Retinal pigment epithelial cell (primary cell): Measurements from ENCODE around the gene CCNI2.

Source experiments
- DNase-seq: peaks from one replicate; pipeline ENCODE4 v3.0.0-alpha.2; 2010; ENCODE audit warnings: low read depth
- H3K4me3 ChIP-seq: 2 replicates; pipeline ENCODE4 v1.5.1; 2011; ENCODE audit warnings: mild to moderate bottlenecking, low read length, control low read depth, moderate library complexity
- CTCF ChIP-seq: conservative IDR thresholded peaks from 2 replicates; pipeline ENCODE4 v1.5.1; 2011; ENCODE audit warnings: low read depth, low read length, control low read depth, inconsistent platforms

CCNI2 gene

GRCh38 chr5:132754947-132755346 lies 7.7 kb downstream of the CCNI2 start:
- H3K4me3 ChIP-seq, result no peak overlapping the region
- DNase-seq, result no peak
- TF ChIP-seq CTCF, result peak; percentile 46

- DNase-seq, result no peak
- no peak for TF ChIP-seq CTCF
These were observed 9.3 kb downstream of the CCNI2 start for GRCh38 chr5:132756542-132756941.

GRCh38 chr5:132758451-132758850 lies 11.2 kb downstream of the CCNI2 start:
- H3K4me3 ChIP-seq, result no peak overlapping the region
- DNase-seq, result no peak
- no peak for TF ChIP-seq CTCF

More at GRCh38 chr5:132756542-132756941, 9.3 kb downstream of the CCNI2 start:
- H3K4me3 ChIP-seq, result no peak overlapping the region

- TF ChIP-seq CTCF, result no peak
- DNase-seq, result no peak
- no peak overlapping the region for H3K4me3 ChIP-seq
These were observed 12.2 kb downstream of the CCNI2 start for GRCh38 chr5:132759114-132760048.

GRCh38 chr5:132760049-132760420 lies 12.8 kb downstream of the CCNI2 start:
- no peak overlapping the region for H3K4me3 ChIP-seq
- no peak for DNase-seq
- TF ChIP-seq CTCF, result no peak

- DNase-seq, result no peak
- TF ChIP-seq CTCF, result no peak
- H3K4me3 ChIP-seq, result no peak overlapping the region
These were observed 13.5 kb downstream of the CCNI2 start for GRCh38 chr5:132760601-132761317.
